WTC11 (cell line): Measurements from ENCODE around the gene RASGRF2. TPM values are rescaled to one million over a fixed set of nuclear protein-coding genes. Genes with fewer than 3 reads are reported as not detected.

ENCODE experiments used
- ATAC-seq: fragments of 200-7000 bp; cut with Tn5 transposase; 2 replicates; pipeline ENCODE4 v1.10.0; 2021; ENCODE audit warnings: mild to moderate bottlenecking, moderate library complexity
- CTCF ChIA-PET: fragments of 300-600 bp; sonication (Branson Sonifier 250); formaldehyde crosslinking; loops from one replicate; lab custom pipeline; 2021; ENCODE audit warnings: antibody characterized with exemption; lab: Charles Lee
- POLR2A ChIA-PET: fragments of 350-600 bp; sonication (Branson Sonifier 250); formaldehyde crosslinking; loops from one replicate; lab custom pipeline; 2021; ENCODE audit warnings: antibody characterized with exemption; lab: Charles Lee
- DNase-seq: peaks from one replicate; pipeline ENCODE4 v3.0.0; 2021; ENCODE audit warnings: low spot score
- H3K27ac Mint-ChIP-seq: 2 replicates; pipeline ENCODE4 v1.8.0; 2021; ENCODE audit warnings: mixed read lengths
- H3K27me3 Mint-ChIP-seq: 2 replicates; pipeline ENCODE4 v1.8.0; 2021; ENCODE audit warnings: low read depth, mild to moderate bottlenecking, moderate library complexity, mixed read lengths
- H3K36me3 Mint-ChIP-seq: 2 replicates; pipeline ENCODE4 v1.8.0; 2021; ENCODE audit warnings: mixed read lengths
- H3K4me1 Mint-ChIP-seq: 2 replicates; pipeline ENCODE4 v1.8.0; 2022; ENCODE audit warnings: mixed read lengths
- H3K4me3 Mint-ChIP-seq: 2 replicates; pipeline ENCODE4 v1.8.0; 2021; ENCODE audit warnings: mild to moderate bottlenecking, moderate library complexity, mixed read lengths
- H3K9me3 Mint-ChIP-seq: 2 replicates; pipeline ENCODE4 v1.8.0; 2021; ENCODE audit warnings: mixed read lengths
- ELF4 ChIP-seq: sonication (generic); formaldehyde crosslinking; IDR thresholded peaks from 2 replicates; pipeline ENCODE4 v1.8.1; 2022; ENCODE audit warnings: low read depth, mild to moderate bottlenecking, moderate library complexity, missing genetic modification reagents
- HMGXB4 ChIP-seq: sonication (generic); formaldehyde crosslinking; IDR thresholded peaks from 2 replicates; pipeline ENCODE4 v1.8.1; 2023; ENCODE audit warnings: mild to moderate bottlenecking, moderate library complexity, missing genetic modification reagents
- PREB ChIP-seq: sonication (generic); formaldehyde crosslinking; IDR thresholded peaks from 2 replicates; pipeline ENCODE4 v1.8.1; 2022; ENCODE audit warnings: mild to moderate bottlenecking, missing genetic modification reagents, moderate library complexity, borderline replicate concordance
- RELA ChIP-seq: sonication (generic); formaldehyde crosslinking; IDR thresholded peaks from 2 replicates; pipeline ENCODE4 v1.8.1; 2022; ENCODE audit warnings: missing genetic modification reagents, mild to moderate bottlenecking, borderline replicate concordance
- SOX15 ChIP-seq: fragments of 250-450 bp; sonication (Bioruptor Pico); IDR thresholded peaks from 2 replicates; pipeline ENCODE4 v1.9.0; 2021; ENCODE audit warnings: mild to moderate bottlenecking
- STAT6 ChIP-seq: sonication (generic); formaldehyde crosslinking; conservative IDR thresholded peaks from 2 replicates; pipeline ENCODE4 v1.8.1; 2023; ENCODE audit warnings: mild to moderate bottlenecking, low read depth, missing genetic modification reagents, moderate library complexity
- ZNF512 ChIP-seq: sonication (generic); formaldehyde crosslinking; IDR thresholded peaks from 2 replicates; pipeline ENCODE4 v1.8.1; 2022; ENCODE audit warnings: missing genetic modification reagents, borderline replicate concordance
- ZNF532 ChIP-seq: fragments of 250-450 bp; sonication (Bioruptor Pico); IDR thresholded peaks from 2 replicates; pipeline ENCODE4 v1.9.0; 2021; ENCODE audit warnings: mild to moderate bottlenecking, borderline replicate concordance
- ZSCAN18 ChIP-seq: fragments of 250-450 bp; sonication (Bioruptor Pico); IDR thresholded peaks from 2 replicates; pipeline ENCODE4 v2.1.2; 2022; ENCODE audit warnings: mild to moderate bottlenecking, moderate library complexity
- total RNA-seq: library from RNA; stranded (reverse); gene quantifications from 3 replicates; pipeline ENCODE4 v1.2.3, GENCODE V29; 2021

The RASGRF2 gene
- total RNA-seq, 1 experiment from 2014 or later, result 17.6 TPM

GRCh38 chr5:81209386-81209785, 249.2 kb downstream of the RASGRF2 start:
- H3K27me3 Mint-ChIP-seq, result no peaks in the 10 kb centered on the region
- no peaks in the 10 kb centered on the region for H3K9me3 Mint-ChIP-seq
- no peak overlapping the region for H3K27ac Mint-ChIP-seq
- 0 out of 2 replicates have a peak, but pooled peaks cover 2% of the 10 kb centered on the region for H3K4me1 Mint-ChIP-seq
- no peak overlapping the region for H3K4me3 Mint-ChIP-seq
- H3K36me3 Mint-ChIP-seq, result no peaks in the 10 kb centered on the region
- POLR2A ChIA-PET, result no interaction called here
- no peak for TF ChIP-seq ELF4 (CRISPR knock-in tag)
- no peak for TF ChIP-seq SOX15
- no peak for TF ChIP-seq RELA (CRISPR knock-in tag)
- TF ChIP-seq ZNF532 (CRISPR knock-in tag), result no peak
- TF ChIP-seq STAT6, result no peak
- no peak for TF ChIP-seq ZNF512 (CRISPR knock-in tag)
- TF ChIP-seq ZSCAN18 (CRISPR knock-in tag), result no peak
- TF ChIP-seq PREB (CRISPR knock-in tag), result no peak
- TF ChIP-seq, all 79 proteins: peak for 0
- ATAC-seq (no peak), DNase-seq (no peak)
- CTCF ChIA-PET, result no interaction called here

- CTCF ChIA-PET, result no interaction called here
- DNase-seq, result no peak
- no peak overlapping the region for H3K4me3 Mint-ChIP-seq
- H3K4me1 Mint-ChIP-seq, result 0 out of 2 replicates have a peak, but pooled peaks cover 2% of the 10 kb centered on the region
- POLR2A ChIA-PET, result no interaction called here
- no peak for TF ChIP-seq HMGXB4 (CRISPR knock-in tag)
- no peak overlapping the region for H3K27ac Mint-ChIP-seq
- no peak for ATAC-seq
- H3K36me3 Mint-ChIP-seq, result no peaks in the 10 kb centered on the region
- H3K27me3 Mint-ChIP-seq, result no peaks in the 10 kb centered on the region
- no peaks in the 10 kb centered on the region for H3K9me3 Mint-ChIP-seq
These were observed 249.8 kb downstream of the RASGRF2 start for GRCh38 chr5:81209869-81210493.
